CD4-positive, alpha-beta memory T cell (primary cell): ENCODE data around the gene RNF217. TPM values are rescaled to one million over a fixed set of nuclear protein-coding genes. Genes with fewer than 3 reads are reported as not detected.

Experiments used
- CTCF ChIA-PET: fragments of 350-600 bp; sonication (Branson Sonifier 250); formaldehyde crosslinking; loops from one replicate; lab custom pipeline; 2021; ENCODE audit warnings: inconsistent platforms; ENCODE audit not compliant: partially characterized antibody; lab: Charles Lee
- POLR2A ChIA-PET: fragments of 350-600 bp; sonication (Branson Sonifier 250); formaldehyde crosslinking; loops from one replicate; lab custom pipeline; 2021; ENCODE audit not compliant: partially characterized antibody; lab: Charles Lee
- DNase-seq, 5 donors: peaks; one replicate each; pipeline versions ENCODE4 v3.0.0 to v3.0.0-alpha.2; 2020 to 2022; ENCODE audit warnings: mixed read lengths in 1 of 5
- H3K27ac ChIP-seq: one replicate; pipeline ENCODE4 v1.7.0; 2013; ENCODE audit warnings: low read depth, low read length
- H3K27me3 ChIP-seq: 2 replicates; pipeline ENCODE4 v1.7.0; 2013; ENCODE audit warnings: mild to moderate bottlenecking, low read length, moderate library complexity; ENCODE audit not compliant: insufficient read depth
- H3K36me3 ChIP-seq: 2 replicates; pipeline ENCODE4 v1.7.0; 2013; ENCODE audit warnings: mild to moderate bottlenecking, low read length, moderate library complexity; ENCODE audit not compliant: insufficient read depth
- H3K4me1 ChIP-seq: 2 replicates; pipeline ENCODE4 v1.7.0; 2013; ENCODE audit warnings: mild to moderate bottlenecking, low read length, moderate library complexity; ENCODE audit not compliant: insufficient read depth
- H3K4me3 ChIP-seq, 2 donors: one replicate each; pipeline ENCODE4 v1.7.0; 2013; ENCODE audit warnings: low read length in 2 of 2, mild to moderate bottlenecking in 1 of 2
- H3K9me3 ChIP-seq, 2 donors: one replicate each; pipeline ENCODE4 v1.7.0; 2013; ENCODE audit warnings: low read length in 2 of 2, control low read depth in 1 of 2; ENCODE audit not compliant: control insufficient read depth in 1 of 2
- H3K27ac Mint-ChIP-seq, 7 donors: one replicate each; pipeline ENCODE4 v1.8.0; 2020 to 2021; ENCODE audit warnings: mixed read lengths in 7 of 7, mild to moderate bottlenecking in 6 of 7, inconsistent platforms in 3 of 7, moderate library complexity in 3 of 7
- H3K27me3 Mint-ChIP-seq, 2 donors: one replicate each; pipeline ENCODE4 v1.8.0; 2020 to 2021; ENCODE audit warnings: mixed read lengths in 2 of 2
- H3K36me3 Mint-ChIP-seq, 2 donors: one replicate each; pipeline ENCODE4 v1.8.0; 2020 to 2021; ENCODE audit warnings: mixed read lengths in 2 of 2, inconsistent platforms in 1 of 2, mild to moderate bottlenecking in 1 of 2
- H3K4me1 Mint-ChIP-seq, 4 donors: one replicate each; pipeline ENCODE4 v1.8.0; 2020 to 2021; ENCODE audit warnings: mixed read lengths in 4 of 4, mild to moderate bottlenecking in 1 of 4
- H3K4me3 Mint-ChIP-seq, 8 donors: one replicate each; pipeline ENCODE4 v1.8.0; 2020 to 2021; ENCODE audit warnings: mixed read lengths in 8 of 8, mild to moderate bottlenecking in 7 of 8, moderate library complexity in 6 of 8, inconsistent platforms in 3 of 8
- H3K9me3 Mint-ChIP-seq, 8 donors: one replicate each; pipeline ENCODE4 v1.8.0; 2020 to 2021; ENCODE audit warnings: mixed read lengths in 8 of 8, mild to moderate bottlenecking in 5 of 8, inconsistent platforms in 3 of 8, moderate library complexity in 1 of 8
- intact Hi-C: fragments of 100-400 bp; cut with micrococcal nuclease; formaldehyde crosslinking; loops from one replicate; pipeline ENCODE4 v1.15.1; 2023
- polyA plus RNA-seq, 2 donors: library from polyadenylated mRNA; unstranded; fragments of 300-500 nt; fragmentation: Illumina TruSeq; gene quantifications; one replicate each; pipeline ENCODE4 v1.2.3, GENCODE V29; 2021
- total RNA-seq, 2 experiments: library from RNA; stranded (reverse); gene quantifications; one replicate each; pipeline ENCODE4 v1.2.3, GENCODE V29; 2021

Gene RNF217
- total and polyA plus RNA-seq, 4 experiments from 2014 or later: 0.03 to 0.86 (median 0.12) TPM

DNA sequence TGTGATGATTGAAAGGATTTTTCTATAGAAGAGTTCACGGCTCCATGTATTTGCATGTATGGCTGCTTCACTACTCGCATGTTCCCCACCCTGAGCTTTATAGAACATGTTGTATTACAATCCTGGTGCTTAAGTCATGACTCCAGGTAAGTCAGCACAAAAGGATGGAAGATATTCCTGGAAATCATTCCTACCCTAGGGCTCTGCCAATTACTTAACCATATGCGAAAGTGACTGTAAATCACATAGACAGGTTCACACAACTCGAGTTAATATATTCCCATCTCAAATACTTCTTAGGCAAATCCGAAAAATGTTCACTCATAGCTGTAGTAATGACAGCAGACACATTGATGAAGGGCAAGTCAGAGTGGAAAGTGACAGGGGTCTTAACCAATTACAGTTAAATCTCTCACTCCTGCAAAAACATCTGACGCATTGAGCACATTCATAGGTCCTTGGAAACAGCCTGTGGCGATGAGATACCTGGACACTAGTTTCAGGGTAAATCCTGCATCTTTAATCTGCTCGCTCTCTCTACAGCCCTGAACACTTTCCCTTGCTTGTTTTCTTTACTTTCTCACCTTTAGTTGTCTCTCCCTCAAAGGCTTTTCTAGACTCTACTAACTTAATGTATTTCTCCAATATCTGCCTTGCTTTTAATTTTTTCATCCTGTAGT, 35.1 kb downstream of the RNF217 start:
- intact Hi-C loops: no loop called here
- Mint-ChIP-seq H3K27me3 (peaks cover 0 to 3% of the 10 kb centered on the region in 2 donors), H3K36me3 (no peaks in the 10 kb centered on the region), H3K4me1 (no peaks in the 10 kb centered on the region), H3K9me3 (no peaks in the 10 kb centered on the region), H3K27ac (no peak overlapping the region), H3K4me3 (no peak overlapping the region)
- no peak for DNase-seq
- H3K4me1 ChIP-seq: no peaks in the 10 kb centered on the region
- no peaks in the 10 kb centered on the region for H3K36me3 ChIP-seq
- no peak overlapping the region for H3K27ac ChIP-seq
- no peak overlapping the region for H3K4me3 ChIP-seq
- CTCF ChIA-PET: no interaction called here
- H3K27me3 ChIP-seq: no peaks in the 10 kb centered on the region
- POLR2A ChIA-PET: no interaction called here
- H3K9me3 ChIP-seq: no peaks in the 10 kb centered on the region

- Mint-ChIP-seq H3K4me1 (no peaks in the 10 kb centered on the region), H3K4me3 (no peak overlapping the region), H3K27me3 (peaks cover 0 to 3% of the 10 kb centered on the region in 2 donors), H3K36me3 (no peaks in the 10 kb centered on the region), H3K27ac (peak overlapping the region in 1 of 7 donors; percentile 34), H3K9me3 (no peaks in the 10 kb centered on the region)
- POLR2A ChIA-PET: no interaction called here
- H3K9me3 ChIP-seq: no peaks in the 10 kb centered on the region
- DNase-seq: no peak
- H3K36me3 ChIP-seq: no peaks in the 10 kb centered on the region
- no peaks in the 10 kb centered on the region for H3K27me3 ChIP-seq
- H3K4me1 ChIP-seq: no peaks in the 10 kb centered on the region
- intact Hi-C loops: no loop called here
- CTCF ChIA-PET: interaction anchor here (0.7 kb wide), 1 partner anchor 48 kb away, joined by 3 read pairs; no protein-coding TSS in a partner anchor
- no peak overlapping the region for H3K4me3 ChIP-seq
- no peak overlapping the region for H3K27ac ChIP-seq
Measured at GRCh38 chr6:124999105-124999764, 37.0 kb downstream of the RNF217 start.

DNA sequence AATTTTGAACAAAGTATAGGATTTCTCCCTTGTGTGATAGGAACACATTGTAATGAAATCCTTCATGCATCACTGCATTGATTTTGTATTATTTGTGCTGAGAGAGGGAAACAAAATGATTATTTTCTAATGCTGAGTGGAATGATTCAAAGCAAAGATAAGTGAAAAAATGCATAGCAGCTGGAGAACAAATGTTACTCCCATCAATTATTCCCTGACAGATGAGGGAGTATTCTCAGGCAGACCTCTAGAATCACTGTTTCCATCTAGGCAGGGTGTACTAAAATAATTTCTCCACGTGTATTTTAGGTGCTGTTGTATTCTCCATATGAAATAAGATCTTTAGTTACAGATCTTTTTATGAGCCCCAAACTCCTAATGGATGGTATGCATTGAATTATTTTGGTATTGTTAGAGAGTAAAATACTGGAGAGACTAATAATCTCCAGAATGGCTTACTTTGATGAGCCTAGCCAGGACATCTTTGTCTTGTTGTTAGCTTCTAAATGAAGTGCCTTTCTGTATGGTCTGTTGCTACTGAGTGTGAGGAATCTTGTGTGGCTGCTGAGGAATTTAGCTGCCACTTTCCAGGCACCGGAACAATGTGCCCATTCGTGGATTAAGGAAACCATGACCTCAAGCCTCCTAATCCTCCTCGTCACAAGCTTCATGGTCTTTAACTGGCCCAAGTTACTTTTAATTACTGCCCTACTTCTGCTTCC, 39.6 kb downstream of the RNF217 start:
- H3K27ac Mint-ChIP-seq: no peak overlapping the region
- Histone ChIP-seq H3K4me1 (no peaks in the 10 kb centered on the region), H3K4me3 (no peak overlapping the region), H3K27me3 (no peaks in the 10 kb centered on the region), H3K36me3 (no peaks in the 10 kb centered on the region), H3K27ac (no peak overlapping the region), H3K9me3 (no peaks in the 10 kb centered on the region)
- DNase-seq: no peak
- H3K4me1 Mint-ChIP-seq: no peaks in the 10 kb centered on the region
- ChIA-PET CTCF (no interaction called here), POLR2A (no interaction called here)
- peaks cover 0 to 2% (median 0%) of the 10 kb centered on the region in 8 donors for H3K9me3 Mint-ChIP-seq
- no peak overlapping the region for H3K4me3 Mint-ChIP-seq
- intact Hi-C loops: no loop called here
- peaks cover 0 to 3% of the 10 kb centered on the region in 2 donors for H3K27me3 Mint-ChIP-seq
- H3K36me3 Mint-ChIP-seq: no peaks in the 10 kb centered on the region

DNA sequence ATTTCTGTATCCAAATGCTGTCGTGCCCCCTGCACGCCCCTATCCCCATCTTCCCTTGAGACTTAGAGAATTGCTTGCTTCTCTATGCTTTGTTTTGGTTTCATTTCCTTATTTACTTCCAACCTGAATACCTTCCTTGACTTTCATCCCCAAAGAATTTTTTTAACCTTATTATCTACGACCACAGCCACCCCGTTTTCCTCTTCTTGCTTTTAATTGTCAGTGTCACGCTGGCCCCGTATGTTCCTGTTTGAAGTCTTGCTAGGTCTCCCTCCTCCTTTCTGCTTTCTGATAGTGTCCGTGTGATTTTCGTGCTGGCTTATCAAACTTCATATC, 40.1 kb downstream of the RNF217 start:
- Histone ChIP-seq H3K27me3 (no peaks in the 10 kb centered on the region), H3K4me1 (no peaks in the 10 kb centered on the region), H3K36me3 (no peaks in the 10 kb centered on the region), H3K27ac (no peak overlapping the region), H3K9me3 (no peaks in the 10 kb centered on the region), H3K4me3 (no peak overlapping the region)
- H3K9me3 Mint-ChIP-seq: peaks cover 0 to 3% (median 0%) of the 10 kb centered on the region in 8 donors
- intact Hi-C loops: no loop called here
- POLR2A ChIA-PET: no interaction called here
- no peak for DNase-seq
- no peaks in the 10 kb centered on the region for H3K4me1 Mint-ChIP-seq
- CTCF ChIA-PET: no interaction called here
- H3K27ac Mint-ChIP-seq: no peak overlapping the region
- H3K27me3 Mint-ChIP-seq: peaks cover 0 to 3% of the 10 kb centered on the region in 2 donors
- no peaks in the 10 kb centered on the region for H3K36me3 Mint-ChIP-seq
- H3K4me3 Mint-ChIP-seq: no peak overlapping the region

DNA sequence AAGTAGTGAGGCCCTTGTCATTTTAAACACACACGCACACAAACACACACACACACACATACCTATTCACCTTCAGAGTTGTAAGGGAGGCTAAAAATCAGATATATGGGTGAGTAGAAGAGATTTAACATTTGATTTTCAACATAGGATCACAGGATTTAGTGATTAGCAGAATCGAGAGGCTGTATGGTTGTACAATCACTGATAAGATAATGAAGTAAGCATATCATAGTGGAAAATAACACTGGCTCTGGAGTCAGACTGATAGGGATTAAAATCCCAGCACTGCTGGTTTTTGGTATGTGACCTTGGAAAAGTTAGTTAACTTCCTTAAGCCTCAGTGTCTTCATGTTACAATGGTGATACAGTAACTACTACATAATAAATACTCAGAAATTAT, 40.8 kb downstream of the RNF217 start:
- DNase-seq: no peak
- ChIA-PET CTCF (no interaction called here), POLR2A (no interaction called here)
- no peak overlapping the region for H3K4me3 Mint-ChIP-seq
- Histone ChIP-seq H3K9me3 (no peaks in the 10 kb centered on the region), H3K27ac (no peak overlapping the region), H3K4me1 (no peaks in the 10 kb centered on the region), H3K36me3 (no peaks in the 10 kb centered on the region), H3K27me3 (no peaks in the 10 kb centered on the region), H3K4me3 (no peak overlapping the region)
- no peak overlapping the region for H3K27ac Mint-ChIP-seq
- H3K36me3 Mint-ChIP-seq: no peaks in the 10 kb centered on the region
- H3K9me3 Mint-ChIP-seq: peaks cover 0 to 4% (median 0%) of the 10 kb centered on the region in 8 donors
- intact Hi-C loops: no loop called here
- H3K27me3 Mint-ChIP-seq: peaks cover 0 to 3% of the 10 kb centered on the region in 2 donors
- H3K4me1 Mint-ChIP-seq: no peaks in the 10 kb centered on the region

DNA sequence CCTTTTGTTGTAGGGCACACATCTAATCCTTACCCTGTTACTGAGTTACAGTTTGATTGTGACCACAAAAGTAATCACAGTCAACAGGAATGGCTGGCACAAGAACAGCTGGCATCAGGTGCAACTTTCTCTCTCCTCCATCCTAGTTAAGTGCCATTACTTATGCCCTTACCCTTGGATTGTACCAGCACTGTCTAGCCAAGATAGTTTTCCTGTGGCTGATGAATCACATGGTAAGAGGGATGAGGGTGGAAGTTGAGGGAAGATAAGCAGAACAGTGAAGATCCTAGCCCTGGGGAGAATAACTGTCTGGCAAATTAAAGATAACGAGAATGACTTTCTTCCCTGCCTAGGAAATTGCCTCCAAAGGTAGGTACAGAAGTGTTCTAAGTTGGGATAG, 42.0 kb downstream of the RNF217 start:
- no peak overlapping the region for H3K27ac ChIP-seq
- Mint-ChIP-seq H3K27ac (no peak overlapping the region), H3K4me3 (no peak overlapping the region), H3K4me1 (no peaks in the 10 kb centered on the region), H3K27me3 (peaks cover 0 to 2% of the 10 kb centered on the region in 2 donors), H3K36me3 (no peaks in the 10 kb centered on the region), H3K9me3 (peaks cover 0 to 4% (median 0%) of the 10 kb centered on the region in 8 donors)
- intact Hi-C loops: no loop called here
- no peaks in the 10 kb centered on the region for H3K4me1 ChIP-seq
- H3K36me3 ChIP-seq: no peaks in the 10 kb centered on the region
- CTCF ChIA-PET: no interaction called here
- no peak for DNase-seq
- H3K4me3 ChIP-seq: no peak overlapping the region
- POLR2A ChIA-PET: no interaction called here
- no peaks in the 10 kb centered on the region for H3K27me3 ChIP-seq
- H3K9me3 ChIP-seq: no peaks in the 10 kb centered on the region

GRCh38 chr6:125004797-125005595, 42.8 kb downstream of the RNF217 start:
- POLR2A ChIA-PET: no interaction called here
- CTCF ChIA-PET: no interaction called here
- no peak overlapping the region for H3K27ac Mint-ChIP-seq

More at GRCh38 chr6:125004797-125005595, 42.8 kb downstream of the RNF217 start:
- Mint-ChIP-seq H3K4me3 (no peak overlapping the region), H3K4me1 (no peaks in the 10 kb centered on the region), H3K9me3 (peaks cover 0 to 4% (median 0%) of the 10 kb centered on the region in 8 donors), H3K27me3 (peaks cover 0 to 2% of the 10 kb centered on the region in 2 donors), H3K36me3 (no peaks in the 10 kb centered on the region)
- Histone ChIP-seq H3K4me1 (no peaks in the 10 kb centered on the region), H3K36me3 (no peaks in the 10 kb centered on the region), H3K27ac (no peak overlapping the region), H3K9me3 (no peaks in the 10 kb centered on the region), H3K4me3 (no peak overlapping the region), H3K27me3 (no peaks in the 10 kb centered on the region)
- intact Hi-C loops: no loop called here
- no peak for DNase-seq
